Endothelial cell of umbilical vein (primary cell): ENCODE measurements around the gene PKP3. TPM values are rescaled to one million over a fixed set of nuclear protein-coding genes. Genes with fewer than 3 reads are reported as not detected.

Experiments
- BruUV-seq: library from RNA; stranded (reverse); fragments of 400-500 nt; replicated peaks from 2 replicates; lab custom pipeline; 2021; lab: Mats Ljungman, UMichigan
- CTCF ChIA-PET: fragments of 300-600, 350-600 bp; sonication (Branson Sonifier 250); formaldehyde crosslinking; loops from one replicate; lab custom pipeline; 2021; ENCODE audit warnings: antibody characterized with exemption, inconsistent platforms; lab: Charles Lee
- POLR2A ChIA-PET: fragments of 300-600, 350-600 bp; sonication (Branson Sonifier 250); formaldehyde crosslinking; loops from one replicate; lab custom pipeline; 2021; ENCODE audit warnings: antibody characterized with exemption, inconsistent platforms; lab: Charles Lee
- DNase-seq: peaks from one replicate; pipeline ENCODE4 v3.0.0-alpha.2; 2011; ENCODE audit warnings: low read depth, low spot score
- FAIRE-seq: peaks from 2 replicates; lab custom pipeline; 2011; peaks lifted over from hg19 to GRCh38; lab: Jason Lieb, UNC
- H2AFZ ChIP-seq: 2 replicates; pipeline ENCODE4 v1.6.0; 2012; ENCODE audit warnings: low read depth, low read length, control low read depth, inconsistent platforms
- H3K27ac ChIP-seq: 2 replicates; pipeline ENCODE4 v1.5.1; 2011; ENCODE audit warnings: low read depth, mild to moderate bottlenecking, control low read depth, low read length, moderate library complexity; ENCODE audit not compliant: insufficient read depth
- H3K27me3 ChIP-seq, 2 experiments: 2 replicates each; pipeline versions ENCODE4 v1.6.0 to v1.6.1; 2011; ENCODE audit warnings: low read length in 2 of 2, mixed read lengths in 1 of 2; ENCODE audit not compliant: control insufficient read depth in 2 of 2, insufficient read depth in 2 of 2
- H3K36me3 ChIP-seq, 2 experiments: 2 replicates in 1 of 2; 3 replicates in 1 of 2; pipeline ENCODE4 v1.5.1; 2011; ENCODE audit warnings: low read length in 2 of 2, mild to moderate bottlenecking in 1 of 2, moderate library complexity in 1 of 2; ENCODE audit not compliant: control insufficient read depth in 2 of 2, insufficient read depth in 2 of 2; ENCODE audit errors: extremely low read depth in 1 of 2
- H3K4me1 ChIP-seq: 3 replicates; pipeline ENCODE4 v1.5.1; 2011; ENCODE audit warnings: mild to moderate bottlenecking, low read length; ENCODE audit not compliant: control insufficient read depth, insufficient read depth; ENCODE audit errors: extremely low read depth
- H3K4me2 ChIP-seq: 2 replicates; pipeline ENCODE4 v1.6.1; 2011; ENCODE audit warnings: low read length, control low read depth, mixed read lengths; ENCODE audit not compliant: insufficient read depth
- H3K4me3 ChIP-seq, 3 experiments: fragments of 200-600 bp in 1 of 3; sonication (generic), shearing (Covaris generic) in 1 of 3; replicated peaks in 1 of 3; 2 replicates each; pipeline ENCODE4 v1.5.1; 2011 to 2016; ENCODE audit warnings: control low read depth in 3 of 3, low read length in 3 of 3, mild to moderate bottlenecking in 2 of 3, inconsistent platforms in 1 of 3, low read depth in 1 of 3, moderate library complexity in 1 of 3; ENCODE audit not compliant: insufficient read depth in 1 of 3
- H3K79me2 ChIP-seq: 2 replicates; pipeline ENCODE4 v1.6.0; 2012; ENCODE audit warnings: low read length, inconsistent platforms; ENCODE audit not compliant: control insufficient read depth, insufficient read depth
- H3K9ac ChIP-seq: replicated peaks from 2 replicates; pipeline ENCODE3; 2011; ENCODE audit warnings: low read length, control low read depth; ENCODE audit not compliant: insufficient read depth; ENCODE audit errors: extremely low read depth
- H3K9me1 ChIP-seq: replicated peaks from 3 replicates; pipeline ENCODE4 v1.6.0; 2011; ENCODE audit warnings: mild to moderate bottlenecking, low read length; ENCODE audit not compliant: control insufficient read depth, insufficient read depth; ENCODE audit errors: extremely low read depth
- H3K9me3 ChIP-seq: replicated peaks from 2 replicates; pipeline ENCODE4 v1.5.1; 2012; ENCODE audit warnings: low read length, inconsistent platforms; ENCODE audit not compliant: control insufficient read depth, insufficient read depth
- H4K20me1 ChIP-seq: replicated peaks from 2 replicates; pipeline ENCODE3; 2011; ENCODE audit warnings: mild to moderate bottlenecking, low read length; ENCODE audit not compliant: control insufficient read depth, insufficient read depth; ENCODE audit errors: extremely low read depth
- CTCF ChIP-seq, 2 donors: IDR thresholded peaks; 1 replicate in 1 of 2; 2 replicates in 1 of 2; pipeline ENCODE4 v1.5.1; 2011; ENCODE audit warnings: low read length in 2 of 2, mild to moderate bottlenecking in 2 of 2, moderate library complexity in 2 of 2, control low read depth in 1 of 2, inconsistent platforms in 1 of 2, low read depth in 1 of 2; ENCODE audit not compliant: insufficient read depth in 1 of 2; ENCODE audit errors: extremely low read depth in 1 of 2
- EZH2 ChIP-seq: IDR thresholded peaks from 2 replicates; pipeline ENCODE4 v1.6.1; 2012; ENCODE audit warnings: borderline replicate concordance, low read depth, mild to moderate bottlenecking, moderate library complexity, low read length, inconsistent platforms; ENCODE audit not compliant: severe bottlenecking
- FOS ChIP-seq: IDR thresholded peaks from 2 replicates; pipeline ENCODE4 v1.6.1; 2011; ENCODE audit warnings: mild to moderate bottlenecking, low read length, moderate library complexity, borderline replicate concordance; ENCODE audit not compliant: insufficient read depth
- GATA2 ChIP-seq: IDR thresholded peaks from 2 replicates; pipeline ENCODE4 v1.7.0; 2011; ENCODE audit warnings: low read depth, mild to moderate bottlenecking, moderate library complexity, mixed read lengths, low read length; ENCODE audit not compliant: insufficient read length, insufficient read depth
- JUN ChIP-seq: IDR thresholded peaks from 2 replicates; pipeline ENCODE4 v1.6.1; 2011; ENCODE audit warnings: borderline replicate concordance, low read depth; ENCODE audit not compliant: insufficient read length, insufficient read depth
- MAX ChIP-seq: IDR thresholded peaks from 2 replicates; pipeline ENCODE4 v1.6.1; 2011; ENCODE audit not compliant: insufficient read depth, insufficient read length
- MYC ChIP-seq: IDR thresholded peaks from one replicate; pipeline ENCODE4 v1.6.1; 2011; ENCODE audit warnings: mild to moderate bottlenecking, low read depth, low read length
- POLR2A ChIP-seq: IDR thresholded peaks from 2 replicates; pipeline ENCODE4 v1.6.1; 2012; ENCODE audit warnings: low read depth, mild to moderate bottlenecking, control low read depth, low read length
- POLR2AphosphoS5 ChIP-seq: IDR thresholded peaks from 2 replicates; pipeline ENCODE4 v1.6.1; 2012; ENCODE audit warnings: low read depth, mild to moderate bottlenecking, control low read depth, low read length, moderate library complexity; ENCODE audit not compliant: insufficient read depth
- dilution Hi-C: fragments of 300-500 bp; cut with MboI; formaldehyde crosslinking; loops from one replicate; pipeline ENCODE4 v1.15.0; 2019; ENCODE audit warnings: low sequenced_read_pairs; ENCODE audit not compliant: extremely low pct_ligation_motif_present
- intact Hi-C: fragments of 100-400 bp; cut with micrococcal nuclease; formaldehyde crosslinking; loops from one replicate; pipeline ENCODE4 v1.10.0; 2022
- polyA plus RNA-seq, 4 experiments: library from polyadenylated mRNA; depleted of rRNA in 3 of 4; stranded (reverse) in 3 of 4; unstranded in 1 of 4; fragments of >200 nt; gene quantifications; 2 replicates each; pipeline versions ENCODE4 v1.2.1 to v1.2.3, GENCODE V29; 2011 to 2012; ENCODE audit warnings: missing spikeins in 1 of 4
- total RNA-seq: library from RNA; stranded (reverse); gene quantifications from 2 replicates; pipeline ENCODE4 v1.2.3, GENCODE V29; 2021

Gene PKP3
- total and polyA plus RNA-seq, 2 donors (not counting 3 experiments of a cell fraction or from before 2014, with no cell fraction given): 0.27 to 0.59 TPM

GRCh38 chr11:364991-365725, 28.9 kb upstream of the PKP3 start:
- H4K20me1 ChIP-seq: no peaks in the 10 kb centered on the region
- no peak for FAIRE-seq
- no TSS peak for BruUV-seq
- dilution Hi-C loops (no loop called here), intact Hi-C loops (no loop called here)
- H2AFZ ChIP-seq: no peak overlapping the region
- H3K4me2 ChIP-seq: no peak overlapping the region
- H3K9ac ChIP-seq: no peak overlapping the region
- H3K9me1 ChIP-seq: no peaks in the 10 kb centered on the region
- no peaks in the 10 kb centered on the region for H3K36me3 ChIP-seq
- peaks cover 15% of the 10 kb centered on the region in 2 experiments for H3K27me3 ChIP-seq
- POLR2A ChIA-PET: no interaction called here
- H3K4me3 ChIP-seq: no peak overlapping the region
- no peaks in the 10 kb centered on the region for H3K4me1 ChIP-seq
- no peaks in the 10 kb centered on the region for H3K79me2 ChIP-seq
- TF ChIP-seq GATA2 (no peak), POLR2AphosphoS5 (no peak), CTCF (IDR thresholded peaks at IDR 0.05; ENCODE audit: extremely low read depth in 1 of 2, insufficient read depth in 1 of 2, low read depth in 1 of 2, low read length in 2 of 2) (no peak), POLR2A (no peak), JUN (no peak), MAX (no peak), MYC (no peak), FOS (no peak), EZH2 (no peak)
- DNase-seq: no peak
- no peak overlapping the region for H3K27ac ChIP-seq
- no peaks in the 10 kb centered on the region for H3K9me3 ChIP-seq
- CTCF ChIA-PET: interaction anchor here (0.8 to 8.9 kb wide), 6 partner anchors 32 to 115 kb away, joined by 3 to 79 read pairs (median 8); partner anchors contain the start of gene IFITM2
